ENCODE measurements around the gene ZNF658. TPM values are rescaled to one million over a fixed set of nuclear protein-coding genes. Genes with fewer than 3 reads are reported as not detected.
"Not testable (repeated sequence)": the region's sequence is repeated elsewhere in the genome, so short reads cannot be mapped to it uniquely, and the experiment has no call there.

ZNF658 gene
- total RNA-seq, 2 experiments from 2014 or later = 2.4 to 3.5 TPM

- POLR2A ChIA-PET; H3K4me1 ChIP-seq (ENCODE audit: insufficient read depth, low read length, poor library complexity, severe bottlenecking); H3K36me3 ChIP-seq (ENCODE audit: insufficient read depth, low read length); DNase-seq (ENCODE audit: low spot score); H3K9me2 ChIP-seq (ENCODE audit: insufficient read depth, low read length); CTCF ChIA-PET (ENCODE audit: unreplicated experiment); H3K79me2 ChIP-seq (ENCODE audit: insufficient read depth, low read depth, low read length); H3K27ac ChIP-seq (ENCODE audit: low read depth, low read length, poor library complexity, severe bottlenecking); H4K20me1 ChIP-seq (ENCODE audit: insufficient read depth, low read length); intact Hi-C loops (cut with micrococcal nuclease; ENCODE audit: unreplicated experiment); H3K9me3 ChIP-seq (ENCODE audit: low read length): not testable (repeated sequence)
- Histone ChIP-seq H3K4me3 (ENCODE audit: low read depth, low read length, poor library complexity, severe bottlenecking) (peak overlapping the region; percentile 62), H3K4me2 (ENCODE audit: low read length) (peak overlapping the region; percentile 53), H2AFZ (ENCODE audit: low read length) (peak overlapping the region; percentile 41; the same call in 1 of the 2 replicates)
- TSS peak; percentile 72 for BruUV-seq (replicated peaks)
These were observed 616 bp downstream of the ZNF658 start for GRCh38 chr9:66901141-66901540.

GRCh38 chr9:66909560-66909959 lies 9.0 kb downstream of the ZNF658 start:
- H3K79me2 ChIP-seq (ENCODE audit: insufficient read depth, low read depth, low read length); POLR2A ChIA-PET; CTCF ChIA-PET (ENCODE audit: unreplicated experiment); DNase-seq (ENCODE audit: low spot score); H2AFZ ChIP-seq (ENCODE audit: low read length); H3K4me2 ChIP-seq (ENCODE audit: low read length); H3K36me3 ChIP-seq (ENCODE audit: insufficient read depth, low read length); intact Hi-C loops (cut with micrococcal nuclease; ENCODE audit: unreplicated experiment); H3K27ac ChIP-seq (ENCODE audit: low read depth, low read length, poor library complexity, severe bottlenecking); H4K20me1 ChIP-seq (ENCODE audit: insufficient read depth, low read length); H3K4me1 ChIP-seq (ENCODE audit: insufficient read depth, low read length, poor library complexity, severe bottlenecking); H3K9me3 ChIP-seq (ENCODE audit: low read length); H3K9me2 ChIP-seq (ENCODE audit: insufficient read depth, low read length); H3K4me3 ChIP-seq (ENCODE audit: low read depth, low read length, poor library complexity, severe bottlenecking); BruUV-seq (replicated peaks): not testable (repeated sequence)

GRCh38 chr9:66920072-66920471 lies 19.5 kb downstream of the ZNF658 start:
- H3K9me2 ChIP-seq (ENCODE audit: insufficient read depth, low read length); BruUV-seq (replicated peaks); CTCF ChIA-PET (ENCODE audit: unreplicated experiment); H3K79me2 ChIP-seq (ENCODE audit: insufficient read depth, low read depth, low read length); H2AFZ ChIP-seq (ENCODE audit: low read length); H3K4me3 ChIP-seq (ENCODE audit: low read depth, low read length, poor library complexity, severe bottlenecking); POLR2A ChIA-PET; H3K4me2 ChIP-seq (ENCODE audit: low read length); H3K27ac ChIP-seq (ENCODE audit: low read depth, low read length, poor library complexity, severe bottlenecking); DNase-seq (ENCODE audit: low spot score); H3K9me3 ChIP-seq (ENCODE audit: low read length); H3K4me1 ChIP-seq (ENCODE audit: insufficient read depth, low read length, poor library complexity, severe bottlenecking); H3K36me3 ChIP-seq (ENCODE audit: insufficient read depth, low read length); H4K20me1 ChIP-seq (ENCODE audit: insufficient read depth, low read length); intact Hi-C loops (cut with micrococcal nuclease; ENCODE audit: unreplicated experiment): not testable (repeated sequence)

GRCh38 chr9:66936194-66936870 lies 35.8 kb downstream of the ZNF658 start:
- DNase-seq (ENCODE audit: low spot score); BruUV-seq (replicated peaks); H3K36me3 ChIP-seq (ENCODE audit: insufficient read depth, low read length); H3K4me3 ChIP-seq (ENCODE audit: low read depth, low read length, poor library complexity, severe bottlenecking); H3K4me2 ChIP-seq (ENCODE audit: low read length); POLR2A ChIA-PET; H3K9me2 ChIP-seq (ENCODE audit: insufficient read depth, low read length); H3K4me1 ChIP-seq (ENCODE audit: insufficient read depth, low read length, poor library complexity, severe bottlenecking); CTCF ChIA-PET (ENCODE audit: unreplicated experiment); intact Hi-C loops (cut with micrococcal nuclease; ENCODE audit: unreplicated experiment); H3K79me2 ChIP-seq (ENCODE audit: insufficient read depth, low read depth, low read length); H3K27ac ChIP-seq (ENCODE audit: low read depth, low read length, poor library complexity, severe bottlenecking); H2AFZ ChIP-seq (ENCODE audit: low read length); H3K9me3 ChIP-seq (ENCODE audit: low read length); H4K20me1 ChIP-seq (ENCODE audit: insufficient read depth, low read length): not testable (repeated sequence)

GRCh38 chr9:66937662-66938061 lies 37.1 kb downstream of the ZNF658 start:
- CTCF ChIA-PET (ENCODE audit: unreplicated experiment); H3K79me2 ChIP-seq (ENCODE audit: insufficient read depth, low read depth, low read length); H3K27ac ChIP-seq (ENCODE audit: low read depth, low read length, poor library complexity, severe bottlenecking); DNase-seq (ENCODE audit: low spot score); H3K9me2 ChIP-seq (ENCODE audit: insufficient read depth, low read length); H4K20me1 ChIP-seq (ENCODE audit: insufficient read depth, low read length); H3K4me2 ChIP-seq (ENCODE audit: low read length); intact Hi-C loops (cut with micrococcal nuclease; ENCODE audit: unreplicated experiment); H2AFZ ChIP-seq (ENCODE audit: low read length); H3K4me3 ChIP-seq (ENCODE audit: low read depth, low read length, poor library complexity, severe bottlenecking); H3K9me3 ChIP-seq (ENCODE audit: low read length); POLR2A ChIA-PET; H3K4me1 ChIP-seq (ENCODE audit: insufficient read depth, low read length, poor library complexity, severe bottlenecking); BruUV-seq (replicated peaks); H3K36me3 ChIP-seq (ENCODE audit: insufficient read depth, low read length): not testable (repeated sequence)

- H3K9me2 ChIP-seq (ENCODE audit: insufficient read depth, low read length); H3K4me2 ChIP-seq (ENCODE audit: low read length); H2AFZ ChIP-seq (ENCODE audit: low read length); DNase-seq (ENCODE audit: low spot score); CTCF ChIA-PET (ENCODE audit: unreplicated experiment); intact Hi-C loops (cut with micrococcal nuclease; ENCODE audit: unreplicated experiment); H3K79me2 ChIP-seq (ENCODE audit: insufficient read depth, low read depth, low read length); H3K4me3 ChIP-seq (ENCODE audit: low read depth, low read length, poor library complexity, severe bottlenecking); H3K27ac ChIP-seq (ENCODE audit: low read depth, low read length, poor library complexity, severe bottlenecking); H4K20me1 ChIP-seq (ENCODE audit: insufficient read depth, low read length); H3K4me1 ChIP-seq (ENCODE audit: insufficient read depth, low read length, poor library complexity, severe bottlenecking); H3K9me3 ChIP-seq (ENCODE audit: low read length); BruUV-seq (replicated peaks); H3K36me3 ChIP-seq (ENCODE audit: insufficient read depth, low read length); POLR2A ChIA-PET: not testable (repeated sequence)
These were observed 37.8 kb downstream of the ZNF658 start for GRCh38 chr9:66938322-66938721.

All from OCI-LY7 (cell line).